Measurements from ENCODE around the gene HSD17B11. TPM values are rescaled to one million over a fixed set of nuclear protein-coding genes. Genes with fewer than 3 reads are reported as not detected.
A peak's percentile ranks its signal among the peaks of the same experiment; 100 is the strongest.

HSD17B11 gene
- total and polyA plus RNA-seq, 2 experiments from 2014 or later, result 76.0 to 171 TPM

DNA sequence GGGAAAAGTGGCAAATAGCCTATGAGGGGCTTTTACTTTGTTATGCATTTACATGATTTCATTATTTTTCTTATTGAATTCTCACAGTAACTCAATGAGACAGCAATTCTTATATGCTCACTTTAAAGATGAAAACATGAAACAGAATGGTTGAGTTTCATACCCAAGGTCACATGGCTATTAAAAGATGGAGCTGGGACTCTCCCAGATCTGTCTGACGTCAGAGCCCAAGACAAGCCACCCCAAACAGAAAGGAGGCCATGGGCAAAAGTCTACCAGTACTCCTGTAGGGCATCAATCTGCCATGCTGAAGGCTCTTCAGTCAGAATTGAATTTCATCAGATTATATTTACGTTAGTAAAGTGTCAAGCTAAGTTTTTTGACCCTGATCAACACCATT is 13.2 kb downstream of the HSD17B11 start:
- DNase-seq (ENCODE audit: low spot score), result no peak
- Histone ChIP-seq H3K4me3 (no peak overlapping the region), H3K9me3 (ENCODE audit: low read depth) (no peaks in the 10 kb centered on the region), H4K20me1 (ENCODE audit: insufficient read depth, poor library complexity, severe bottlenecking) (no peaks in the 10 kb centered on the region), H3K27ac (no peak overlapping the region), H3K4me2 (no peak overlapping the region), H3K36me3 (replicated peaks; ENCODE audit: insufficient read depth, low read depth) (no peaks in the 10 kb centered on the region), H3K27me3 (no peaks in the 10 kb centered on the region), H2AFZ (no peak overlapping the region), H3K9me2 (replicated peaks; ENCODE audit: insufficient read depth) (no peaks in the 10 kb centered on the region), H3K79me2 (peaks cover 29% of the 10 kb centered on the region), H3K4me1 (ENCODE audit: insufficient read depth) (no peaks in the 10 kb centered on the region)
- WGBS (ENCODE audit: low lambda C conversion rate, missing lambda C conversion rate), result 91% methylated on average over 2 of the region's 2 CpGs
- TF ChIP-seq, protein P1, sequence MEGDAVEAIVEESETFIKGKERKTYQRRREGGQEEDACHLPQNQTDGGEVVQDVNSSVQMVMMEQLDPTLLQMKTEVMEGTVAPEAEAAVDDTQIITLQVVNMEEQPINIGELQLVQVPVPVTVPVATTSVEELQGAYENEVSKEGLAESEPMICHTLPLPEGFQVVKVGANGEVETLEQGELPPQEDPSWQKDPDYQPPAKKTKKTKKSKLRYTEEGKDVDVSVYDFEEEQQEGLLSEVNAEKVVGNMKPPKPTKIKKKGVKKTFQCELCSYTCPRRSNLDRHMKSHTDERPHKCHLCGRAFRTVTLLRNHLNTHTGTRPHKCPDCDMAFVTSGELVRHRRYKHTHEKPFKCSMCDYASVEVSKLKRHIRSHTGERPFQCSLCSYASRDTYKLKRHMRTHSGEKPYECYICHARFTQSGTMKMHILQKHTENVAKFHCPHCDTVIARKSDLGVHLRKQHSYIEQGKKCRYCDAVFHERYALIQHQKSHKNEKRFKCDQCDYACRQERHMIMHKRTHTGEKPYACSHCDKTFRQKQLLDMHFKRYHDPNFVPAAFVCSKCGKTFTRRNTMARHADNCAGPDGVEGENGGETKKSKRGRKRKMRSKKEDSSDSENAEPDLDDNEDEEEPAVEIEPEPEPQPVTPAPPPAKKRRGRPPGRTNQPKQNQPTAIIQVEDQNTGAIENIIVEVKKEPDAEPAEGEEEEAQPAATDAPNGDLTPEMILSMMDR (IDR thresholded peaks at IDR 0.05; ENCODE audit: poor library complexity), result no peak
- TF ChIP-seq EZH2 (IDR thresholded peaks at IDR 0.05; ENCODE audit: borderline replicate concordance) (no peak), EZH2phosphoT487 (IDR thresholded peaks at IDR 0.05; ENCODE audit: low read depth, severe bottlenecking, unreplicated experiment) (no peak)

DNA sequence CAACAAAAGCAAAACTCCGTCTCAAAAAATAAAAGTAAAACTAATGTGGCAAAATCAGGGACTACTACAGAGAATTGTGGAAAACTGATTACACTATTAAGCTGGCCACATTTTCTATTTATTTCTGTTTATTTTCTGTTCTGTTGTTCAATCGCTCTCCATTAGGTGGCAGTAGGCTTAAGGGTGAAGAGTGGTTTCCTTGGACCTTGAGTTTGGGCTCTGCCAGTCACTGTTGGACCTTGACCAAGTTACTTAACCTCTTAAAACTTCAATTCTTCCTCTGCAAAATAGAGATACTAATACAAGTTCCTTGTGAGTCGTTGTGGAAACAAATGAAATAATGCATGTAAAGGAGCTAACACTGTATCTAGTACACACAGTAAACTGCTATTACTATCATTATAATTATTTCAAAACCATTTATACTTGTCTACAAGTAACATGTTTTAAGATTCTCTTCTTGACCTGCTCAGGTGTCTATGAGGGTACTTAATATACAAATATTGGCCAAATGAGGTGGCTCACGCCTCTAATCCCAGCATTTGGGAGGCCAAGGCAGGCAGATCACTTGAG is 15.2 kb downstream of the HSD17B11 start:
- H3K4me1 ChIP-seq (ENCODE audit: insufficient read depth), result no peaks in the 10 kb centered on the region
- H3K79me2 ChIP-seq, result peaks cover 19% of the 10 kb centered on the region
- no peaks in the 10 kb centered on the region for H3K9me3 ChIP-seq (ENCODE audit: low read depth)
- no peak overlapping the region for H3K4me3 ChIP-seq
- TF ChIP-seq, protein P1 (IDR thresholded peaks at IDR 0.05; ENCODE audit: poor library complexity), result peak; percentile 72
- TF ChIP-seq EZH2 (IDR thresholded peaks at IDR 0.05; ENCODE audit: borderline replicate concordance), result no peak
- no peaks in the 10 kb centered on the region for H3K27me3 ChIP-seq
- 52% methylated on average over 4 of the region's 4 CpGs for WGBS (ENCODE audit: low lambda C conversion rate, missing lambda C conversion rate)
- peak overlapping the region; percentile 45 for H3K27ac ChIP-seq
- peak; percentile 79 for DNase-seq (ENCODE audit: low spot score)
- H3K9me2 ChIP-seq (replicated peaks; ENCODE audit: insufficient read depth), result no peaks in the 10 kb centered on the region
- H3K4me2 ChIP-seq, result no peak overlapping the region
- H3K36me3 ChIP-seq (replicated peaks; ENCODE audit: insufficient read depth, low read depth), result no peaks in the 10 kb centered on the region
- no peak overlapping the region for H2AFZ ChIP-seq
- H4K20me1 ChIP-seq (ENCODE audit: insufficient read depth, poor library complexity, severe bottlenecking), result no peaks in the 10 kb centered on the region

DNA sequence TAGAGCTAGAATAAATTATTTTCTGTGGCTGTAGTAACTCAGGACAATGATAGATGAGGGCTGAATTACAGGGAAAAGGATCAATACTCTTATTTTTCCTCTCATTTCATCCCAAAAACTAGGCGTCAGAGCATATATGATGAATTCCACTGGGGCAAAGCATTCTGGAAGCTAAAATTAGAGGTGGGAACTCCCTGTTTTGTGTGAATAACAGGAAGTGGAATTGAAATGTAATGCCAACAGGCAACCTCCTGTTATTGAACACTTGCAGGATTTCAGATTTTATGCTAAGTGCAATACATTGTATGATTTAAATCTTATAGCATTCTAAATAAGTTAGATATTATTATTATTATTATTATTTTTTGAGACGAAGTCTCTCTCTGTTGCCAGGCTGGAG is 20.9 kb downstream of the HSD17B11 start:
- Histone ChIP-seq H2AFZ (no peak overlapping the region), H3K9me3 (ENCODE audit: low read depth) (no peaks in the 10 kb centered on the region), H3K27ac (no peak overlapping the region), H3K27me3 (no peaks in the 10 kb centered on the region), H3K36me3 (replicated peaks; ENCODE audit: insufficient read depth, low read depth) (peaks cover 3% of the 10 kb centered on the region), H3K4me2 (no peak overlapping the region), H3K4me1 (ENCODE audit: insufficient read depth) (peaks cover 5% of the 10 kb centered on the region), H3K4me3 (no peak overlapping the region), H4K20me1 (ENCODE audit: insufficient read depth, poor library complexity, severe bottlenecking) (no peaks in the 10 kb centered on the region), H3K9me2 (replicated peaks; ENCODE audit: insufficient read depth) (no peaks in the 10 kb centered on the region), H3K79me2 (peaks cover 3% of the 10 kb centered on the region)
- DNase-seq (ENCODE audit: low spot score), result no peak
- TF ChIP-seq EZH2phosphoT487 (IDR thresholded peaks at IDR 0.05; ENCODE audit: low read depth, severe bottlenecking, unreplicated experiment), result no peak
- TF ChIP-seq, protein P1 (IDR thresholded peaks at IDR 0.05; ENCODE audit: poor library complexity), result no peak
- TF ChIP-seq EZH2 (IDR thresholded peaks at IDR 0.05; ENCODE audit: borderline replicate concordance), result no peak
- 95% methylated on average over 2 of the region's 2 CpGs for WGBS (ENCODE audit: low lambda C conversion rate, missing lambda C conversion rate)

All from hepatocyte (in vitro differentiated cells).